ENCODE results near the gene H3-3A.

Gene H3-3A

GRCh38 chr1:226111098-226111882 is 48.8 kb downstream of the H3-3A start:
- DNase-seq (ENCODE audit: low read depth in 2 of 2): no peak

GRCh38 chr1:226111883-226112261 is 49.4 kb downstream of the H3-3A start:
- DNase-seq (ENCODE audit: low read depth in 2 of 2): no peak

DNA sequence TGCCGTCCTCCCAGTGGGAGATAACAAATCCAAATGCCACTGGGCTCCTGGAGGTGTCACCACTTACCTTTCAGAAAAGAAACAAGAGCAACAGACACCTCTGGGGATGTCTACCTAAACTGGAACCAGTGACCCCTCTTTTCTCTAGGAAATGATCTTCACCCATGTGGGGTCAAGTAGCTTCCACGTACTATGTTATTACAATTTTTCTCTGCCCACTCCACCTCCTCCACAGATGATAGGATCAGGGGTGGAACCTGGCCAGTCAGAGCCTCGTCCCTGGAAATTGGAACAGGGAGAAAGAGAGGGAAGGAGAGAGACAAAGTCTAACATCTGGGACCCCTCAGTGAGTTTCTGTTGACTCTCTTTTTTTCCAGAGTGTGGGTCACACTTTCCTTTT is 50.1 kb downstream of the H3-3A start:
- DNase-seq (ENCODE audit: low read depth in 2 of 2): no peak

GRCh38 chr1:226116673-226117072 is 54.2 kb downstream of the H3-3A start:
- DNase-seq (ENCODE audit: low read depth in 2 of 2): no peak

DNA sequence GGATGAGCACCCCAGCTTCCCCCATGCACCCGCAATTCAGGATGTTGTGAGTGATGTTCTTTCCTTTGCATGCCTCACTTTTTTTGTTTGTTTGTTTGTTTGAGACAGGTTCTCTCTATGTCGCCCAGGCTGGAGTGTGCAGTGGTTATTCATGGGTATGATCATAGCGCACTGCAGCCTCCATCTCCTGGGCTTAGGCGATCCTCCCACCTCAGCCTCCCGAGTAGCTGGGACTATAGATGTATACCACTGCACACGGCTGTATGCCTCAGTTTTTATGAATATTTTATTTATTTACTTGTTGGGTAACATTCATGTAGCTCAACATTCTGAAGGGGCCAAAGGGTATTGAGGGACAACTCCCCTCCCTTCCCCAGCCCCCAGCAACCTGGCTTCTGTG is 54.8 kb downstream of the H3-3A start:
- DNase-seq (ENCODE audit: low read depth in 2 of 2): no peak

DNA sequence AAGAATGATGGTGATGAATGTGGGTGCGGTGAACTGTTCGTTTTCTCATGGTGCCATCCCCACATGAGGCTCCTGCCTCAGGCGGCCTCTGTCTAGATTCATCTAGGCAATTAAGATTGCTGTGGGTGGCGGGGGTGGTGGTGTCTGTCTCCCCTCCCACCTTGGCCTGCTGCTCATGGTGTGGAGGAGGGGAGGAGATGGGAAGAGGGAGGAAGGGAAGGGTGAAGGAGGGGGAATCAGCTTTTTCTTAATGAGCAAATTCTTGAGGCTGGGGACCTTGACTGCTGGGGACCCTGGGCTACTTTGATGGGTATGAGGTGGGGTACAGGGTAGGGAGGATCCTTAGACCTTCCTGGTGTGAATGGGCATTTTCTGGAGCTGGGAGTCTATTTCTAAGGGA is 55.8 kb downstream of the H3-3A start:
- DNase-seq (ENCODE audit: low read depth in 2 of 2): no peak

DNA sequence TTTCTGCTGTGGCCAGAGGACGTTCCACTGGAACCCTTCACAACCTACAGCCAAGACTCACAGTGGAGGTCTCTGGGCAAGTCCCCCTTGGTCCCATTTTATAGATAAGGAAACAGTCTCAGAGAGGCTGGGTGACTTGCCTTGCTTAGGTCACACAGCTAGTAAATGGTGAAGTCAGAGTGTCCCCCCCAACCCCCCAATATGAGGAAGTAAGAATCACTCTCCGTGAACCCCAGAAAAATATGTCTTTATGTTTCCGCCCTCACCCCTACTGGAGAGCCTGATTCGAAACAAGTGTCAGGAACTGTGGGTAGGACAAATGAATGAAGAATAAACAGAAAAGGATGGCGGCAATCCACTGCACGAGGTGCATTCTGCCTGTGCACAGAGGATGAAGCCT is 56.7 kb downstream of the H3-3A start:
- DNase-seq (ENCODE audit: low read depth in 2 of 2): no peak

DNA sequence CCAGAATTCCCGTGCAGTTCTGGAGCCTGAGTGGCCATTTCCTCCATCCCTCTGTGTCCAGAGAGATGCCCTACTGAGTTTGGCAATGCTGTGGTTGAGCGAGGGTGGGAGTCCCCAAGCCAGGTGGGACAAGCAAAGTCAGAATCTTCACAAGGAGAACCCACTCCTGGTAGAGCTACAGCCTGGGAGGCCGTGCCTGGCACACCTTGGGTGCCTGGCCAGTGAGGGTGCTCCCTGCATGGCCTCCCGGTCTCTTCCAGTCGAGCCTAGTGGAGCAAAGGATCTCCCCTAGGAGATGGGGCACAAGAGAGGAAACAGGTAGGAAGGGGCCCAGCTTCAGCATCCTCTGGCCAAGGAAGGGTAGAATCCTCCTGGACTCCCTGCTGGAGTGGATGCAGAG is 57.9 kb downstream of the H3-3A start:
- DNase-seq (ENCODE audit: low read depth in 2 of 2): no peak

DNA sequence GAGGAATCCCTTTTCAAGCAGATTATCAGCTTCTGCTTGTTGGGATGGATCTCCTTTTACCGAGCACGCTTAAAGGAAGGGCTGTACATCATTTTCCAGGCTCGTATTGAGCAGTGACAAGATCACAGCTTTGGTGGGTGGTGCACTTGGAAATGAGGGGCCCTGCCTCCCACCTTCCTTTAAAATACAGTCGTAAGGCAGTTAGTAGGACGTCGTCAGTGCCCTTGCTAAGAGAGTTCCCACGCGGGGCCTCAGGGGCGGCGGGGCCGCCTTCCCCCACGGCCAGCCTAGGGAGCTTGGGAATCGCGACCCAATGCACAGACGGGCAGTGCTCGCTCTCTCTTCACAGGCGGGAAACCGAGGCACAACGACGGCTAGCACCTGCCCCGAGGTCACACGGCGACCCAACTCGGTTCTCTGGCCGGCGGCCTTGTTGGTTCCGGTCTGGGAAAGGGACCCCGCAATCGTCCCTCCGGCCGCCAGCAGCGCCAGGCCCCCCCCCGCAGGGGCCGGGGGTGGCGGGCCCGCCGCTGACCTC is 58.6 kb downstream of the H3-3A start:
- no peak for DNase-seq (ENCODE audit: low read depth in 2 of 2)
